A673 (cell line): Measurements from ENCODE around the gene DNAJB13. TPM values are rescaled to one million over a fixed set of nuclear protein-coding genes. Genes with fewer than 3 reads are reported as not detected.

Source experiments
- BruUV-seq: library from RNA; stranded (reverse); fragments of 400-500 nt; replicated peaks from 2 replicates; lab custom pipeline; 2021; lab: Mats Ljungman, UMichigan
- CTCF ChIA-PET: fragments of 300-600 bp; sonication (Branson Sonifier 250); formaldehyde crosslinking; loops from one replicate; lab custom pipeline; 2022; ENCODE audit warnings: antibody characterized with exemption; lab: Charles Lee
- POLR2A ChIA-PET: fragments of 300-600 bp; sonication (Branson Sonifier 250); formaldehyde crosslinking; loops from one replicate; lab custom pipeline; 2022; ENCODE audit warnings: antibody characterized with exemption; ENCODE audit not compliant: low non-redundant PET; lab: Charles Lee
- DNase-seq: peaks from one replicate; pipeline ENCODE4 v3.0.0-alpha.2; 2015; ENCODE audit warnings: low spot score
- H3K27ac ChIP-seq: fragments of 200-600 bp; sonication (generic); 2 replicates; pipeline ENCODE4 v1.5.1; 2016; ENCODE audit warnings: mixed run types, low read depth, mild to moderate bottlenecking, mixed read lengths, antibody characterized with exemption, low read length; ENCODE audit not compliant: poor library complexity, severe bottlenecking
- H3K27me3 ChIP-seq: fragments of 200-600 bp; sonication (generic); replicated peaks from 2 replicates; pipeline ENCODE4 v1.6.1; 2017; ENCODE audit warnings: mixed run types, low read depth, mild to moderate bottlenecking, mixed read lengths, antibody characterized with exemption, low read length; ENCODE audit not compliant: insufficient read depth, poor library complexity
- H3K36me3 ChIP-seq: fragments of 200-600 bp; sonication (generic); 2 replicates; pipeline ENCODE4 v1.6.1; 2016; ENCODE audit warnings: mixed run types, mild to moderate bottlenecking, mixed read lengths, antibody characterized with exemption, low read length; ENCODE audit not compliant: insufficient read depth, poor library complexity, severe bottlenecking
- H3K4me1 ChIP-seq: fragments of 200-600 bp; sonication (generic); 2 replicates; pipeline ENCODE4 v1.6.1; 2017; ENCODE audit warnings: mixed run types, mild to moderate bottlenecking, mixed read lengths, antibody characterized with exemption, low read length; ENCODE audit not compliant: insufficient read depth, poor library complexity, severe bottlenecking
- H3K4me3 ChIP-seq: fragments of 200-600 bp; sonication (generic); 2 replicates; pipeline ENCODE4 v1.5.1; 2016; ENCODE audit warnings: low read depth, mixed run types, mild to moderate bottlenecking, mixed read lengths, low read length; ENCODE audit not compliant: poor library complexity, severe bottlenecking
- H3K9me3 ChIP-seq: fragments of 200-600 bp; sonication (generic); 2 replicates; pipeline ENCODE4 v1.6.1; 2016; ENCODE audit warnings: mixed run types, low read depth, mild to moderate bottlenecking, mixed read lengths, antibody characterized with exemption, low read length; ENCODE audit not compliant: poor library complexity, severe bottlenecking
- EZH2 ChIP-seq: fragments of 200-600 bp; sonication (generic); IDR thresholded peaks from 2 replicates; pipeline ENCODE4 v1.6.1; 2017; ENCODE audit warnings: borderline replicate concordance, low read depth, mild to moderate bottlenecking, mixed read lengths, antibody characterized with exemption, low read length; ENCODE audit not compliant: poor library complexity, severe bottlenecking
- intact Hi-C: fragments of 100-400 bp; cut with micrococcal nuclease; formaldehyde crosslinking; loops from one replicate; pipeline ENCODE4 v1.10.0; 2022; ENCODE audit not compliant: unreplicated experiment
- total RNA-seq: library from RNA; stranded (reverse); gene quantifications from 2 replicates; pipeline ENCODE4 v1.2.3, GENCODE V29; 2021
- TF ChIP-seq, protein P1 (sequence below): fragments of 300-800, 200-600 bp; sonication (generic); conservative IDR thresholded peaks from 2 replicates; pipeline ENCODE4 v1.5.1; 2017; ENCODE audit warnings: low read depth, mild to moderate bottlenecking, antibody characterized with exemption, low read length, moderate library complexity, mixed read lengths

Gene DNAJB13
- total RNA-seq, 1 experiment from 2014 or later: 0.41 TPM

DNA sequence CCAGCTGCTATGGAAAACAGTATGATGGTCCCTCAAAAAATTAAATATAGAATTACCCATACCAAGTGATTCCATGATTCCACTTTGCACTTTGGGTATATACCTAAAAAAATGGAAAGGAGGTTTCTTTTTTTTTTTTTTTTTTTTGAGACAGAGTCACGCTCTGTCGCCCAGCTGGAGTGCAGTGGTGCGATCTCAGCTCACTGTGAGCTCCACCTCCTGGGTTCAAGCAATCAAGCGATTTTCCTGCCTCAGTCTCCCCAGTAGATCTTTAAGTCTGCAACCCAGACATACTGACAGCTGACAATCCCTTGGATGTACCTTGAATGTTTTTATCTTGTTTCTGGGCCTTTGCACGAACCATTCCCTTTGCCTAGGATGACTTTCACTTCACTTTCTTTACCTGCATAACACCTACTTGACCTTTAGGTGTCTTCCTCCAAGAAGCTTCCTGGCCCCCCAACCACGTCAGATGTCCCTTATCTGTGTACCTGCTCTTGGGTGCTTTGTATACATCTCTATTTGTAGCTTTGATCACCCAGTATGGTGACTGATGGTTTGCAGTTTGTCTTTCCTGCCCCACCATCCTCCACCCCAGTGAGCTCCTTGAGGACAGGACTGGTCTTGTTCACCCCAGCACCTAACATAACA is 46.4 kb downstream of the DNAJB13 start:
- POLR2A ChIA-PET: no interaction called here
- H3K27me3 ChIP-seq: no peaks in the 10 kb centered on the region
- peaks cover 6% of the 10 kb centered on the region for H3K4me1 ChIP-seq
- BruUV-seq: no TSS peak
- no peaks in the 10 kb centered on the region for H3K9me3 ChIP-seq
- CTCF ChIA-PET: no interaction called here
- intact Hi-C loops: no loop called here
- no peak for TF ChIP-seq EZH2
- TF ChIP-seq, protein P1, sequence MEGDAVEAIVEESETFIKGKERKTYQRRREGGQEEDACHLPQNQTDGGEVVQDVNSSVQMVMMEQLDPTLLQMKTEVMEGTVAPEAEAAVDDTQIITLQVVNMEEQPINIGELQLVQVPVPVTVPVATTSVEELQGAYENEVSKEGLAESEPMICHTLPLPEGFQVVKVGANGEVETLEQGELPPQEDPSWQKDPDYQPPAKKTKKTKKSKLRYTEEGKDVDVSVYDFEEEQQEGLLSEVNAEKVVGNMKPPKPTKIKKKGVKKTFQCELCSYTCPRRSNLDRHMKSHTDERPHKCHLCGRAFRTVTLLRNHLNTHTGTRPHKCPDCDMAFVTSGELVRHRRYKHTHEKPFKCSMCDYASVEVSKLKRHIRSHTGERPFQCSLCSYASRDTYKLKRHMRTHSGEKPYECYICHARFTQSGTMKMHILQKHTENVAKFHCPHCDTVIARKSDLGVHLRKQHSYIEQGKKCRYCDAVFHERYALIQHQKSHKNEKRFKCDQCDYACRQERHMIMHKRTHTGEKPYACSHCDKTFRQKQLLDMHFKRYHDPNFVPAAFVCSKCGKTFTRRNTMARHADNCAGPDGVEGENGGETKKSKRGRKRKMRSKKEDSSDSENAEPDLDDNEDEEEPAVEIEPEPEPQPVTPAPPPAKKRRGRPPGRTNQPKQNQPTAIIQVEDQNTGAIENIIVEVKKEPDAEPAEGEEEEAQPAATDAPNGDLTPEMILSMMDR: no peak
- H3K27ac ChIP-seq: no peak overlapping the region
- no peak overlapping the region for H3K4me3 ChIP-seq
- DNase-seq: no peak
- no peaks in the 10 kb centered on the region for H3K36me3 ChIP-seq

DNA sequence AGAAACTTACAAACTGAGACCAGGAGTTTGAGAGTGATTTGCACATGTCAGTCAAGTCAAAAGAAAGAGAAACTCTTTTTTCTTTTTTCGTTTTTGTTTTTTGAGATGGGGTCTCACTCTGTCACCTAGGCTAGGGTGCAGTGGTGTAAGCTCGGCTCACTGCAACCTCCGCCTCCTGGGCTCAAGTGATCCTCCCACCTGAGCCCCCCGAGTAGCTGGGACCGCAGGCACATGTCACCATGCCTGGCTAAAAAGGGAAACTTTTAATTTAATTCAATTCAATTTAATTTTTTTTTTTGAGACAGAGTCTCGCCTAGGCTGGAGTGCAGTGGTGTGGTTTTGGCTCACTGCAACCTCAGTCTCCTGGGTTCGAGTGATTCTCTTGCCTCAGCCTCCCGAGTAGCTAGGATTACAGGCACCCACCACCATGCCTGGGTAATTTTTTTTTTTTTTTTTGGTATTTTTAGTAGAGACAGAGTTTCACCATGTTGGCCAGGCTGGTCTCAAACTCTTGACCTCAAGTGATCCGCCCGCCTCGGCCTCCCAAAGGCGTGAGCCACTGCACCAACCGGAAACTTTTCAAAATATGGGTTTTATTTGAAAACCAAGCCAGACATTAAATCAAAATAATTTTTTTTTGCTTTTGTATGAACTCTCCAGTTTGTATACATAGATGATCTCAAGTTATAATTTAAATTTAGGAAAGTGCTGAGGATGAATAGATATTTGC is 48.2 kb downstream of the DNAJB13 start:
- Histone ChIP-seq H3K9me3 (no peaks in the 10 kb centered on the region), H3K27ac (no peak overlapping the region), H3K4me1 (peaks cover 6% of the 10 kb centered on the region), H3K27me3 (no peaks in the 10 kb centered on the region), H3K36me3 (no peaks in the 10 kb centered on the region), H3K4me3 (no peak overlapping the region)
- intact Hi-C loops: no loop called here
- TF ChIP-seq, protein P1: no peak
- TF ChIP-seq EZH2: no peak
- no peak for DNase-seq
- ChIA-PET POLR2A (interaction anchor here (0.6 kb wide), 1 partner anchor 31 kb away, joined by 3 read pairs; no protein-coding TSS in a partner anchor), CTCF (no interaction called here)
- no TSS peak for BruUV-seq

DNA sequence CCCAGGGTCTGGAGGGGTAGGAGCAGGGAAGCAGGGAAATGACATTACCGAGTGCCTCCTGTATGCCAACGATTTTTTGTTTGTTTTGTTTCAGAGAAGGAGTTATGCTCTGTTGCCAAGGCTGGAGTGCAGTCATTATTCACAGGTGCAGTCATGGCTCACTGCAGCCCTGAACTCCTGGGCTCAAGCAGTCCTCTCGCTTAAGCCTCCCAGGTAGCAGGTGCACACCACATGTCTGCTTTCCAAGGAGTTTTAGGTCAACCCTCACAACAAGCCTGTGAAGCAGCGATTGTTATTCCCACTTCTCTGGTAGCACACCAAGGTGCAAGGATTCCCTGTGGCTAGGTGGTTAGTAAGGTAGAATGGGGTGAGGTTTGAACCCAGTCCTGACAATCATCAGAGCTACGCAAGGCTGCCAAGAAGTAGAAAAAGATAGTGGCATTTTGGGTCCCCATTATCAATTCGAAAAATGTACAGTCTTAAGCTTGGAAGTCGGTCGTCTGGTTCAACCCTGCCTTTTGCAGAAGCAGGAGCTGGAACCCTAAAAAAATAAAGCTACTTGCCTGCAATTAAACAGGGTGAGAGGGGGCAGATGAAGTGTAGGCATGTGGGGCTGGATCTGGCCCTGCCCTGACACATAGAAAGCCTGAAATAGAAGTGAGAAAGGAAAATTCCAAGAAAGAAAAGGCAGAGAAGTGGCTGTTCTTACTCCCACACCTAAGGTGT is 48.9 kb downstream of the DNAJB13 start:
- DNase-seq: no peak
- TF ChIP-seq, protein P1: no peak
- TF ChIP-seq EZH2: no peak
- peaks cover 6% of the 10 kb centered on the region for H3K4me1 ChIP-seq
- H3K27ac ChIP-seq: no peak overlapping the region
- no TSS peak for BruUV-seq
- ChIA-PET POLR2A (no interaction called here), CTCF (no interaction called here)
- H3K9me3 ChIP-seq: no peaks in the 10 kb centered on the region
- intact Hi-C loops: no loop called here
- no peaks in the 10 kb centered on the region for H3K36me3 ChIP-seq
- no peak overlapping the region for H3K4me3 ChIP-seq
- no peaks in the 10 kb centered on the region for H3K27me3 ChIP-seq
